Smooth muscle cell (in vitro differentiated cells): ENCODE data around the gene MYO9B. TPM values are rescaled to one million over a fixed set of nuclear protein-coding genes. Genes with fewer than 3 reads are reported as not detected.
A peak's percentile ranks its signal among the peaks of the same experiment; 100 is the strongest.

Experiments
- DNase-seq: peaks from one replicate; lab custom pipeline; 2025; ENCODE audit not compliant: unreplicated experiment; lab: John Stamatoyannopoulos, UW
- H2AFZ ChIP-seq: fragments of 200-600 bp; sonication (generic); 2 replicates; pipeline ENCODE4 v1.6.0; 2016; ENCODE audit warnings: antibody characterized with exemption, low read depth, mild to moderate bottlenecking
- H3F3A ChIP-seq: fragments of 200-600 bp; sonication (generic); 2 replicates; pipeline ENCODE4 v1.6.0; 2017; ENCODE audit warnings: antibody characterized with exemption, low read depth
- H3K27ac ChIP-seq: fragments of 200-600 bp; sonication (generic); 2 replicates; pipeline ENCODE4 v1.5.1; 2016; ENCODE audit warnings: low read depth, mild to moderate bottlenecking
- H3K27me3 ChIP-seq: fragments of 200-600 bp; sonication (generic); 2 replicates; pipeline ENCODE4 v1.6.1; 2016; ENCODE audit warnings: low read depth, mild to moderate bottlenecking
- H3K36me3 ChIP-seq: fragments of 200-600 bp; sonication (generic); 2 replicates; pipeline ENCODE4 v1.5.1; 2016; ENCODE audit warnings: low read depth
- H3K4me1 ChIP-seq: fragments of 200-600 bp; sonication (generic); 2 replicates; pipeline ENCODE4 v1.5.1; 2016; ENCODE audit warnings: low read depth
- H3K4me2 ChIP-seq: fragments of 200-600 bp; sonication (generic); 2 replicates; pipeline ENCODE4 v1.6.0; 2016; ENCODE audit warnings: mild to moderate bottlenecking
- H3K4me3 ChIP-seq: fragments of 200-600 bp; sonication (generic); 2 replicates; pipeline ENCODE4 v1.5.1; 2016; ENCODE audit warnings: mild to moderate bottlenecking
- H3K79me2 ChIP-seq: fragments of 200-600 bp; sonication (generic); 2 replicates; pipeline ENCODE4 v1.6.0; 2016; ENCODE audit warnings: low read depth, mild to moderate bottlenecking
- H3K9ac ChIP-seq: fragments of 200-600 bp; sonication (generic); 2 replicates; pipeline ENCODE4 v1.6.0; 2016; ENCODE audit warnings: low read depth
- H3K9me3 ChIP-seq: fragments of 200-600 bp; sonication (generic); replicated peaks from 2 replicates; pipeline ENCODE4 v1.5.1; 2016; ENCODE audit warnings: low read depth
- H4K20me1 ChIP-seq: fragments of 200-600 bp; sonication (generic); 2 replicates; pipeline ENCODE4 v1.6.0; 2016; ENCODE audit warnings: low read depth
- WGBS: methylation state at CpG from one replicate; pipeline ENCODE4 v1.1.7; 2016; ENCODE audit warnings: low lambda C conversion rate; 5-methylcytosine and 5-hydroxymethylcytosine counted together
- polyA plus RNA-seq: library from polyadenylated mRNA; unstranded; fragments of >200 nt; fragmentation: Nextera tagmentation; extraction: Ambion mirVana; gene quantifications from 2 replicates; pipeline ENCODE4 v1.2.1, GENCODE V29; 2016
- total RNA-seq: library from RNA; depleted of rRNA; stranded (reverse); fragments of >200 nt; gene quantifications from 2 replicates; pipeline ENCODE4 v1.2.3, GENCODE V29; 2014
- TF ChIP-seq, protein P1 (sequence below): fragments of 200-600 bp; sonication (generic); IDR thresholded peaks from 2 replicates; pipeline ENCODE4 v1.5.1; 2017; ENCODE audit warnings: borderline replicate concordance, mild to moderate bottlenecking, antibody characterized with exemption; ENCODE audit not compliant: insufficient read depth, poor library complexity, severe bottlenecking

MYO9B gene
- total and polyA plus RNA-seq, 2 experiments from 2014 or later: 44.6 to 46.6 TPM

DNA sequence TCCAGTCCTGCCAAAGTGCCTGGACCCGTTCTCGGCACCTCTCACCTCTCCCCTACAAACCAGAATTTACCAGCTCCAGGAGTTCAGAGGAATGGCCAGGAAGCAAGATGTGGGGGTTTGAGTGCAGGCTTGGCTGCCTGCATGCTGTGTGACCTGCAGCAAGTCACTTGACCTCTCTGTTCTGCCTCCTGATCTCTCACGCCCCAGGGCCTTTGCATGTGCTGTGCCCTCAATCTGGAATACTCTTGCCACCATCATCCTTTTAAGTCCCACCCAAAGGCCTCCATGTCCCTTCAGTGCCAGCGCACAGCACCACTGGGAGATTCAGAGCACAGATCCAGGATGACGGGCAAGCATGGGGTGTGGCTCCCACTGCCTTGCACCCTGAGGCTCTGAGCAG lies 43.4 kb downstream of the MYO9B start:
- Histone ChIP-seq H3K36me3 (no peaks in the 10 kb centered on the region), H3K9me3 (no peaks in the 10 kb centered on the region), H4K20me1 (peaks cover 70% of the 10 kb centered on the region), H3K9ac (no peak overlapping the region), H2AFZ (no peak overlapping the region), H3K4me3 (no peak overlapping the region), H3K27me3 (no peaks in the 10 kb centered on the region), H3K27ac (no peak overlapping the region), H3K79me2 (peaks cover 60% of the 10 kb centered on the region), H3K4me1 (no peaks in the 10 kb centered on the region), H3K4me2 (no peak overlapping the region), H3F3A (no peaks in the 10 kb centered on the region)
- DNase-seq: no peak
- WGBS: 95% methylated on average over 5 of the region's 5 CpGs
- TF ChIP-seq, protein P1, sequence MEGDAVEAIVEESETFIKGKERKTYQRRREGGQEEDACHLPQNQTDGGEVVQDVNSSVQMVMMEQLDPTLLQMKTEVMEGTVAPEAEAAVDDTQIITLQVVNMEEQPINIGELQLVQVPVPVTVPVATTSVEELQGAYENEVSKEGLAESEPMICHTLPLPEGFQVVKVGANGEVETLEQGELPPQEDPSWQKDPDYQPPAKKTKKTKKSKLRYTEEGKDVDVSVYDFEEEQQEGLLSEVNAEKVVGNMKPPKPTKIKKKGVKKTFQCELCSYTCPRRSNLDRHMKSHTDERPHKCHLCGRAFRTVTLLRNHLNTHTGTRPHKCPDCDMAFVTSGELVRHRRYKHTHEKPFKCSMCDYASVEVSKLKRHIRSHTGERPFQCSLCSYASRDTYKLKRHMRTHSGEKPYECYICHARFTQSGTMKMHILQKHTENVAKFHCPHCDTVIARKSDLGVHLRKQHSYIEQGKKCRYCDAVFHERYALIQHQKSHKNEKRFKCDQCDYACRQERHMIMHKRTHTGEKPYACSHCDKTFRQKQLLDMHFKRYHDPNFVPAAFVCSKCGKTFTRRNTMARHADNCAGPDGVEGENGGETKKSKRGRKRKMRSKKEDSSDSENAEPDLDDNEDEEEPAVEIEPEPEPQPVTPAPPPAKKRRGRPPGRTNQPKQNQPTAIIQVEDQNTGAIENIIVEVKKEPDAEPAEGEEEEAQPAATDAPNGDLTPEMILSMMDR: no peak

DNA sequence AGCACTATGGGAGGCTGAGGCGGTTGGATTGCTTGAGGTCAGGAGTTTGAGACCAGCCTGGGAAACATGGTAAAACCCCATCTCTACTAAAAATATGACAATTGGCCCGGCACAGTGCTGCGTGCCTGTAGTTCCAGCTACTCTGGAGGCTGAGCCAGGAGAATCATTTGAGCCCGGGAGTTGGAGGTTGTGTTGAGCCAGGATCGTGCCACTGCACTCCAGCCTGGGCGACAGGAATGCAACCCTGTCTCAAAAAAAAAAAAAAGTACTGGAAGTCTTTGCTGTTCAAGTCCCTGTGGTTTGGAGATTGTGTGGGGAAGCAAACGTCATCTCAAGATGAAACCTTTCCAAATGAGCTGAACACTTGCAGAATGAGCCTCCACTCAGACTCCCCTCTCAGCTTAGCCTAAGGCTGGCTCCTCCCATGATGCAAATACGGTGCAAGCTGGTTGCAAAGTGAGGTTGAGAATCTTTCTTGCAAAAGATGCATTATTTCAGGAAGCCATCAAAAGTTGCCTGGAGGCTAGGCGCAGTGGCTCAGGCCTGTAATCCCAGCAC lies 46.2 kb downstream of the MYO9B start:
- Histone ChIP-seq H3K36me3 (no peaks in the 10 kb centered on the region), H2AFZ (no peak overlapping the region), H3K4me3 (no peak overlapping the region), H3K79me2 (peaks cover 41% of the 10 kb centered on the region), H3F3A (no peaks in the 10 kb centered on the region), H4K20me1 (peaks cover 58% of the 10 kb centered on the region), H3K4me2 (no peak overlapping the region), H3K9me3 (no peaks in the 10 kb centered on the region), H3K27me3 (no peaks in the 10 kb centered on the region), H3K9ac (no peak overlapping the region), H3K27ac (peak overlapping the region; percentile 38), H3K4me1 (no peaks in the 10 kb centered on the region)
- 64% methylated on average over 9 of the region's 9 CpGs for WGBS
- TF ChIP-seq, protein P1: no peak
- DNase-seq: no peak

DNA sequence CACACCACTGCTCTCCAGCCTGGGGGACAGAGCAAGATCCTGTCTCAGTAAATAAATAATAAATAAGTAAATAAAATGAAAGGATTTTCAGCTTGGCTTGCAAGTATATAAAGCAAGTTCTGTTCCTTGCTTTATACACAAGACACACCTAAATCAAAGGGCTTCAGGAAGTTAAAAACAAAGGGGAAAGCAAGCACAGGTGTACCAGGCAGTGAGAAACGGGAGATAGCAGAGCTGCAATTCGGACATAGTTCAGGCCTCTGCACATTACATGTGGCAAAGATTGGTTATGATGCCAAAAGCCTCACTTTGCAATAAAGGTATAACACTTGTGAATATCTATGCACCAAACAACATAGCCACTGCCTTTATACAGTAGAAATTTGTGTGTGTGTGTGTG lies 47.5 kb downstream of the MYO9B start:
- 95% methylated on average over 2 of the region's 2 CpGs for WGBS
- Histone ChIP-seq H3K4me3 (no peak overlapping the region), H3K9ac (no peak overlapping the region), H2AFZ (no peak overlapping the region), H3K79me2 (peaks cover 50% of the 10 kb centered on the region), H3K4me1 (no peaks in the 10 kb centered on the region), H3K4me2 (no peak overlapping the region), H4K20me1 (peaks cover 52% of the 10 kb centered on the region), H3K27ac (no peak overlapping the region), H3F3A (no peaks in the 10 kb centered on the region), H3K36me3 (no peaks in the 10 kb centered on the region), H3K9me3 (no peaks in the 10 kb centered on the region), H3K27me3 (no peaks in the 10 kb centered on the region)
- TF ChIP-seq, protein P1: no peak
- no peak for DNase-seq

DNA sequence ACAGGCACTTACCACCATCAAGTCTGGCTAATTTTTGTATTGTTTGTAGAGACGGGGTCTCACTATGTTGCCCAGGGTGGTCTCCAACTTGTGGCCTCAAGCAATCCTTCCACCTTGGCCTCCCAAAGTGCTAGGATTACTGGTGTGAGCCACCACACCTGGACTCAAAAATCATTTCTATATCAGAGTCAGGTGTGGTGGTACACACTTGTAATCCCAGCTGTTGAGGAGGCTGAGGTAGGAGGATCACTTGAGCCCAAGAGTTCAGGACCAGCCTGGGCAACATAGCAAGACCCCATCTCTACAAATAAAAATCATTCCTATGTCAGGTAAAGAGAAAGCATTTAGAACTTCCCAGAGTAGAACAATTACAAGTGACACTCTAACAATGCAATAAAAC lies 48.4 kb downstream of the MYO9B start:
- no peak for DNase-seq
- Histone ChIP-seq H3K4me2 (no peak overlapping the region), H2AFZ (no peak overlapping the region), H3K4me1 (no peaks in the 10 kb centered on the region), H3K27ac (no peak overlapping the region), H3K9ac (no peak overlapping the region), H3K27me3 (no peaks in the 10 kb centered on the region), H3K79me2 (peaks cover 50% of the 10 kb centered on the region), H3F3A (no peaks in the 10 kb centered on the region), H3K4me3 (no peak overlapping the region), H4K20me1 (peaks cover 45% of the 10 kb centered on the region), H3K36me3 (no peaks in the 10 kb centered on the region), H3K9me3 (no peaks in the 10 kb centered on the region)
- TF ChIP-seq, protein P1: no peak
- WGBS: 93% methylated on average over 1 of the region's 1 CpG
